Measurements from ENCODE around the gene ALG6. TPM values are rescaled to one million over a fixed set of nuclear protein-coding genes. Genes with fewer than 3 reads are reported as not detected.

ALG6 gene
- total and polyA plus RNA-seq, 8 donors: 11.8 to 27.3 (median 23.1) TPM

GRCh38 chr1:63319046-63320021 is 48.1 kb upstream of the ALG6 start:
- ATAC-seq (no peak), DNase-seq (peak in 1 of 4 donors; percentile 79)
- intact Hi-C loops (cut with DNase I): no loop called here
- no peak overlapping the region for H3K27ac ChIP-seq
- H3K4me1 ChIP-seq: peaks cover 11 to 59% of the 10 kb centered on the region in 2 donors
- H3K9me3 ChIP-seq: no peaks in the 10 kb centered on the region
- H3K36me3 ChIP-seq: no peaks in the 10 kb centered on the region
- TF ChIP-seq CTCF (IDR thresholded peaks at IDR 0.05): no peak
- peaks cover 100% of the 10 kb centered on the region in 2 donors for H3K27me3 ChIP-seq
- H3K4me3 ChIP-seq: no peak overlapping the region

DNA sequence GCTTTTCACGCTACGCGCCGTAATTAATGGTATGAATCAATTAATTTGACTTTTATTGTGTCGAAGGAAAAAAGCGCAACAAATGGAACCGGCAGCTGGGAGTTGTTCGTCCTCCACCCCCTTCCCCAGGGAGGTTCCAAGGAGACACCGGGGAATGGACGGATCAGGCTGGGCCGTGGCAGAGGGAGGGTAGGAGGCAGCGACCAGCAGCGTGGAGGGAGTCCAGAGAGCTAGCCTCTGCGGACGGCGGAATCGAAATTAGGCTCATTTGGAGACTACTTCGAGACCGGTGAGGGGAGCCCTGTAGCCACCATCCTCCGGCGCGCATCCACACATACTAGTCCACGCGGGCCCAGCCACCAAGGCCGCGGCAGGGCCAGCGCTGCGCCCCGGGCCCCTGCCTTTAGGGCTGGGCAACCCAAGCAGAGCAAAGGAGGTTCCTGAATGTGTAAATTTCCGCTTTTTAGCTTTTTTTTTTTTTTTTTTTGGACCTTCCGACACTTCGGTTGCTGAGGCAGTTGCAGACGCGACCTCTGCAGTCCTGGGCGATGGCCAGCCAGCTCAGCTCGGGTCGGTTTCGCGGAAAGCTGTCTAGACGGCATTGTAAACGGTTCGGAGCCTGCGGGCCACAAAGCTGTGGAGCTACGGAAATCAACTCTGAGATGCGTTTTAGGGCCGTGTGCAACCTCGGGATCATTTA is 47.3 kb upstream of the ALG6 start:
- Histone ChIP-seq H3K36me3 (no peaks in the 10 kb centered on the region), H3K27ac (no peak overlapping the region), H3K27me3 (peaks cover 100% of the 10 kb centered on the region in 2 donors), H3K9me3 (no peaks in the 10 kb centered on the region), H3K4me1 (peaks cover 11 to 60% of the 10 kb centered on the region in 2 donors), H3K4me3 (no peak overlapping the region)
- DNase-seq (no peak), ATAC-seq (no peak)
- TF ChIP-seq CTCF (IDR thresholded peaks at IDR 0.05): no peak
- intact Hi-C loops (cut with DNase I): no loop called here

DNA sequence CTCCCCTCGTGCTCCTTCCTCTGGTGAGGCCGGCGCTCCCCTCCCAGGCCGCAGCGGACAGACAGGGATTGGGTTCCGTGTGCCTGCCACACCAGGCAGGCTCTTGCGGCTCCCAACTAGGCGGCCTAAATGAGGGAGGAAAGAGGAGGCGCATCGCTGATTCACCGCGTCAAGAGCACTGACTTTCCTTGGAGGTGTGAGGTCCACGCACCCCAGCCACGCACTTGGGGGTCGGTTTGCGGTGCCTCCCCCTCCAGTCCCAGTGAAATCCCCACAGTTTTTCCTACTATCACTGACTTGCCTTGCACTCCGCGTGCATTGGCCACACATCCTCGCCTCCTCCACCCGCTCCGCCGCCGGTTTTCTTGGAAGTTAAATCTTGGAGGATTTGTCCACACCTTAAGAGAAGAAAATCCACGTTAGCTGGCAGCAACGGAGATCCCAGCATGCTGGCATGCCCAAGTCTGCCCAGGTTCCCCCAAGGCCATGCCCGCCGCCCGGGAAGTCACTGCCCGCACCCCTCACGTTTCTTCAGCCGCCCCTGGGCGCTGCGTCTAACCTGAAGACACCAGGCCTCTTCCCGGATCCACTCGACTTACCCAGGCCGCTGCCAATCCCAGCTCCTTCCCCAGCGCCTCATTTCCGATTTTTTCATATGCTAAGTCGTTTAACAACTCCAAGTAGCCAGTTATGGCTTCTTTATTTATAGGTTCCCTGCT is 46.2 kb upstream of the ALG6 start:
- Histone ChIP-seq H3K36me3 (no peaks in the 10 kb centered on the region), H3K4me1 (peaks cover 11 to 60% of the 10 kb centered on the region in 2 donors), H3K27ac (no peak overlapping the region), H3K4me3 (no peak overlapping the region), H3K9me3 (no peaks in the 10 kb centered on the region), H3K27me3 (peaks cover 100% of the 10 kb centered on the region in 2 donors)
- no peak for TF ChIP-seq CTCF (IDR thresholded peaks at IDR 0.05)
- DNase-seq (no peak), ATAC-seq (no peak)
- intact Hi-C loops (cut with DNase I): no loop called here

- no peaks in the 10 kb centered on the region for H3K9me3 ChIP-seq
- no peaks in the 10 kb centered on the region for H3K36me3 ChIP-seq
- H3K4me3 ChIP-seq: peak overlapping the region in 1 of 2 donors; percentile 59
- intact Hi-C loops (cut with DNase I): no loop called here
- ATAC-seq (no peak), DNase-seq (no peak)
- peaks cover 11 to 58% of the 10 kb centered on the region in 2 donors for H3K4me1 ChIP-seq
- no peak overlapping the region for H3K27ac ChIP-seq
- no peak for TF ChIP-seq CTCF (IDR thresholded peaks at IDR 0.05)
- H3K27me3 ChIP-seq: peaks cover 100% of the 10 kb centered on the region in 2 donors
Measured at GRCh38 chr1:63321785-63322113, 45.7 kb upstream of the ALG6 start.

Data from left lung (tissue), 10 donors.